Measurements from ENCODE around the gene SMAD1.

The SMAD1 gene

DNA sequence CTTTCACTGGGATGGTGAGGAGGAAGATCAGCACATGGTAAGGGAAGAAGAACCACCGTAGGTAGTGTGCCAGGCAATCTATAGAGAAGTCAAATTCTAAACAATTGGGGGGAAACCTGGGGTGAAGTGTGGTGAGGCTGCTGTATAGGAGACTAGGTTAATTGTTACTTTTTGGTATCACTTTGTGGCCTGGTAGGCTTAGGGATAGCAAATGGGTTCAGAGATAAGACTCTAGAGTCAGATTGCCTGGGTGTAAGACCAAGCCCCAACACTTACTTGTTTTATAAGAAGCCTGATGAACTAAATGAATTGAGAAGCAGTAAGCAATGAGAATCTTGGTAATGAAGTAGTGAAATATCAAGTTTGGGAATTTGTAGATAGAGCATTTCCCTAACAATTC is 8.7 kb downstream of the SMAD1 start:
- no peak for FAIRE-seq

DNA sequence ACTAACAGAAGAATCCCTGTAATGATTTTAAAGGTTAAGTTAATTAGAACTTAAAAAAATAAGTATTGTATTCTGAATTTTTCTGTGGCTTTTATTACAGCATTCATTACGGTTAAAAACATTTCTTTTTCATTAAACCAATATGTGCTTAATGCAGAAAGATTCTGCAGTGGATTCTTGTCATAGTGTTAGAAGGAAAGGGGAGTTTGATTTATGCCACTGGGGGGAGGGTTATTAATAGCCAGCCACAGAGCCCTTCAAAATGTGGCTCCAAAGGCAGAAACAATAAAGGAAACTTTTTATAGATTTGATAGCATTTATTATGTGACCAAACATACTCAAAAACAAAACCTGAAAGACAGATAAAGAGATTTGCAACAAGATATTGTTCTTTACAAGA is 9.1 kb downstream of the SMAD1 start:
- no peak for FAIRE-seq

DNA sequence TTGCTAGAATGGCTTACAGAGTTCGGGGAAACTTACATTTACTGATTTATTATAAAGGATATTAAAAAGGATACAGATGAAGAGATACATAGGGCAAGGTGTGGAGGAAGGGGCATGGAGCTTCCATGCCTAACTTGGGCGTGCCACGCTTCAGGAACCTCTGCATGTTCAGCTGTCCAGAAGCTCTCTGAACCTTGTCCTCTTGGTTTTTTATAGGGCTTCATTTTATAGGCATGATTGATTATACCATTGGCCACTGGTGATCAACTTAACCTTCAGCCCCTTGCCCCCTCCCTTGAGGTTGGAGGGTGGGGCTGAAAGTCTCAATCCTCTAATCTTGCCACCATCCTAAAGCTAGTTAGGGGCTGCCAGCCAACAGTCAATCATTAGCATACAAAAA is 10.7 kb downstream of the SMAD1 start:
- FAIRE-seq = no peak

DNA sequence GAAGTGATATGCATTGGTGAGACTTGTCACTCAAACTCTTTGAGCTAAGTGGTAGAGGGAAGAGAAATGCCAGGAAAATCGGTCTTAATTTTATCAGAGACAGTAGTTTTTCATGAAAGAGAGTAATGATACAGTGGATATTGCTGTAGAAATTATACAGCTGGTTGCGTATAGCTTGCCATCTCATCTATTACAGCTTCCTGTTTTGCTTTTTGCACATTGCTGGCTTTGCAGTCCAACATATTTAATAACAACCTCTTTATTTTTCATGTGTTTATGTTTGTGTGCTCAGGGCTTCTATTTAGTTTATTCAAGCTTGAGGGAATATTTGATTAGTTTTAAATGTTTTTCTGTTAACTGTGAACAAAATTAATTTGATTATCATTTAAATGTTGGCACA is 11.5 kb downstream of the SMAD1 start:
- no peak for FAIRE-seq

DNA sequence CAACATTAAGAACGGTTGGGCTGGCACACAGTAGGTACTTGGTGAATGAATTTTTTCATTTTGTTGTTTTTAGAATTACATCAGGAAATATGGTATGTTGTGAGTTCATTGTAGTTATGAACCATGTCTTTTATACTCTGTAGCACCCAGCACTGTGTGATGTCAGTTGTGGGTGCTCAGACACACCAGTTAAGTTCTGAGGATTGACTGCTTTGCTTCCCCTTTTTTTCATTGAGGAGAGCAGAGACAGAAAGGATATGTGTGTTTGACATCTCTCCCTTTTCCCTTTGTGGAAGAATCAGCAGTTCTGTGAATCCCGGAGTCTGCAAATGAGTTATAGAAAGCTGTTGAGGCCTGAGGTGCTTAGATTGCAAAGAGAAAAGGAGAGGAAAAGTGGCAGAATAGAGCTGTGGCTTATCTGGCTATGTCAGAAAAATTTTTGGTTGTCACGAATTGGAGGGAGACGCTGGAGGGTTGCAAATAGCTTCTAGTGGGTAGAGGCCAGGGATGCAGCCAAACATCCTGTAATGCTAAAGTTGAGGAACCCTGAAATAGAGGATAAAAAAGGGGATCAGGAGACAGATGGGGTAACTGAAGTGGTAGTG is 13.1 kb downstream of the SMAD1 start:
- FAIRE-seq = no peak

DNA sequence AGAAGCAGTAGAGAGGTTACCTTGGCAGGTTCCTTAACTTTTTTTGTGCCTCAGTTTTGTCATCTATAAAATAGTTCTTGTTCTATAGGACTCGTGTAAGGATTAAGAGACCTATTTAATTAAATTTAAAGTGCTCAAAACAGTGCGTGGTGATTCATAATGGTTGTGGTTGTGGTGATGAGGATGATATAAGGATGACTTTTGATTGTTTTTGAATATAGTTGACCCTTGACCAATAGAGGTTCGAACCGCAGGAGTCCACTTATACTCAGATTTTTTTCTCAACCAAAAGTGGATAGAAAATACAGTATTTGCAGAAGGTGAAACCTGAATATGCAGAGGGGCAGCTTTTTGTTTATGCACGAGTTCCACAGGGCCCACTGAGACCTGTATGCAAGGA is 14.6 kb downstream of the SMAD1 start:
- no peak for FAIRE-seq

DNA sequence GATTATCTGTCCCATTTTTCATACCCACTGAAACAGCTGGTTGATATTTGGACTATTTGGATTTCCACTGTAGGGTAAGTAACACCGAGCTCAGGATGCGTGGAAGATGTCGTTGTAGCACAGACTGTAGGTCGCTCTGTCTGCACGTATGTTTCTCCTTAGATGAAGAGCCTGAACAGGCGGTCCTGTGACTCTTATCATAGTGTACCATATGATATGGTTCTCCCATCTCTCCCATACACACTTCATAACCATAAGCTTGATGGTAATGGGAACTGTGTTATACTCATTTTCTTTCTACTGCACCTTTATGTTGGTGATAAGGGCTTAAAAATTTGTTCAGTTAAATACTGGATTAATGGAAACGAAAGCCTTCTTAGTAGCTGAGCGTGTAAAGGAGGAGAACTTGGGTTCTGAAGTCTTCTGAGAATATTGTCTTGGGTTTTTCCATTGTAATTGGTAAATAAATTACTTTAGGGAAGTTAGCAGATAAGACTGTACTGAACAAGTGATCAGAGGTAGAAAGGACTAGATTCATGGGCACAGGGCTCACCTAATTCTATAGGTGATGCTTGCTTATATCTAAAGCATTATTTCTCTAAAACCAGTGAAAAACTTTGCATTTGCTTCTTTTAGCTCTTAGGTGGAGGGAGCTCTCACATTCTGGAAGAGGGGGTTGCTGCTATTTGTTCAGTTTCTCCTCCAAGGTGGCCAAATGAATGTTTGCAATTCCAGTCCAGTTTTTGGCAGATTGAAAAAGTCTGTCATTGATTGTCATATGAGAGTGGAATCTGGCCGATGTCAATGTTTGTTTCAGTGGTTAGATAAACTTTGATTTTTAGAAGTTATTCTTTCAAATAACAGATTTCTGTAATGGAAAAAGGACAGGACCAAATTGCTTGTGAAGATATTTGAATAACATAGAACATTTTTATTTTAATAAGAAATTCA is 15.8 kb downstream of the SMAD1 start:
- no peak for FAIRE-seq

DNA sequence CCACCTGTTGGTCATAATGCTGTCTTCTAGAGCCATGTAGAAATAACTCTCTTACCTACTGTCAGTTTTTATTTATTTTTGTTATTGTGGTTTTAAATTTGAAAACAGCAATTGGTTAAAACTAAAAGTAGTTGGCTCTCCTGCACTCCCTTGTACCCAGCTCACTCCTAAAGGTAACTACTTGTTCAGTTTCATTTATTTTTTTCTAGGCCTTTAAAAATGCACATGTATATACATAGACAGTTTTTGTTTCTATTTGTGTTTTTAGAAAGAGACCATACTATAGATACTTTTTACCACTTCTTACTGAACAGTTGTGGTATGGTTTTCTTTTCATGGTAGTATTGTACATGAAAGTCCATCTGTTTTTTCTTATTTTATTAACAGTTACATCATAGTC is 16.8 kb downstream of the SMAD1 start:
- FAIRE-seq = no peak

DNA sequence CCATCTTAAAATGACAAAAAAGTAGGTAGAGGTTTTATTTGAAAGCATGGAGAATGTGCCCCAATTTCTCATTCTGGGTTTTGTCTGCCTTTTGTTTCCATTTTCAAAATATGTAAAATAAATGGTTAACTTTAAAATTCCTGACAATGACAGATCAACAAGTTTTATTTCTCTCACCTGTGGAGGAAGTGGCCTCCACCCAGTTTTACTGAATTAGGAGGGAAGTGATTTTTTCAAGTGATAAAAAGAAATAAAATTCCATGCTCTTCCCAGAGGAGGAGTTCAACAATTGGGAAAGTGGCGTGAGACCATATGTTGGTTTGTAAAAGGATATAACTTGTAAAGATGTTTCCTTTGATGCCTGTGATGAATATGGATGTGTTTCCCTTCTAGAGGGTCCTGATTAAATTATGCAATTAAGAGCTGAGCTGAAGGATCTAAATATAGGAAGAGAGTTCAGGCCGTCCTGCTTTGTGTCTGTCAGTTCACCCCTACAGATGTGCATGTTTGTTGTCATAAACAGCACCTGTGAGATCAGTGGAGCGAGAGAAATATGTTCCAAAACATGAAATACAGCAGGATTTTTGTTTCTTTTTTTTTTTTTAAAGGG is 19.5 kb downstream of the SMAD1 start:
- peak; percentile 89 for FAIRE-seq

DNA sequence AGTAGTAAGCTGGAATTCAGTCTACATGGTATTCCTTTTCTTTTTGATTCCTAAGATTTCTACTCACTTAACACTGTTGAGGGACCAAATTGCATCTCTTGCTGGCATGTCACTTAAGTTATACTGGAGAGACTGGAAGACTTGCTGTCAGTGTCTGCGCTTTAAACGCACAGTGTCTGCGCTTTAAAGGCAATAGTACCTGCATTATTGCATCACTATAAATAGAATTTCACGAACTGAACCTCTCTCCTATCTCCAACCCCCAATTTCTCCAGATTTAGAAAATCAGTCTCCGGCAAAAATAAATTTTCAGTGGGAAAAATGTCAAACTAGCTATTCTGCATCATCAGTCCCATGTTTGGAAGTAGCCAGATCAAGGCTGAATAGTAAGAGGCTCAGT is 21.2 kb downstream of the SMAD1 start:
- no peak for FAIRE-seq

DNA sequence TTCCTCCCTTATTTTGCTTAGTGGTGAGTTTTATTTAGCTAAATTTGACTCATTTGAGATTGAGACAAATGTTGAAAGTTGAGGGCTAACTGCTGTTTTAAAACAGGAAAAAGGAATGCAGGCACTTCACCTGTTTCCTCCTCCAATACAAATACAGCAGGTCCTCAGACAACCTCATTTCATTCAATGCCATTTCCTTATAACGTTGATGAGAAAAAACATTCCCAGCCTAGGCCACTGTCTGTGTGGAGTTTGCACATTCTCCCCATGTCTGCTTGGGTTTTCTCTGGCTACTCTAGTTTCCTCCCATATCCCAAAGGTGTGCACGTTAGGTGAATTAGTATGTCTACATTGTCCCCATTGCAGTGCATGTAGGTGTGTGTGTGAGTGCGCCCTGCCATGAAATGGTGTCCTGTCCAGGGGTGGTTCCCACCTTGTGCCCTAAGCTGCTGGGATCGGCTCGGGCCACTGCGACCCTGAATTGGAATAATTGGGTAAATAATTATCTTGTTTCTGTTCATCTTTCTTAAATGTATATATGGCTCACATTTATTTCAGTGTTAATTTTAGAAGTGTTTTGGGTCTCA is 21.9 kb downstream of the SMAD1 start:
- FAIRE-seq = no peak

DNA sequence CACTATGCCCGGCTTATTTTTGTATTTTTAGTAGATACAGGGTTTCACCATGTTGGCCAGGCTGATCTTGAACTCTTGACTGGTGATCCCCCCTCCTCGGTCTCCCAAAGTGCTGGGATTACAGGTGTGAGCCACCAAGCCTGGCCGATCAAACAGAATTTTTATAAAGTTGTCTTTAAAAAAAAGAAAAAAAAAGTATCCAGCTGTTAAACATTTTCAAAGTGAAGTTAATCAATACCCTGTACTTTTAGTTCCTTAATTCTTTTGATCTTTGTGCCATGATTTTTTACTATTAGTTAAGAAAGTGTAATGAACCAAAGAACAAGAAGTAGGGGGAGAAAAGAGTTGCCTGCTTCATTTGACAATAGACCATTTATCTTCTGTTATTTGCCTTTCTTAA is 24.3 kb downstream of the SMAD1 start:
- FAIRE-seq = peak; percentile 59

DNA sequence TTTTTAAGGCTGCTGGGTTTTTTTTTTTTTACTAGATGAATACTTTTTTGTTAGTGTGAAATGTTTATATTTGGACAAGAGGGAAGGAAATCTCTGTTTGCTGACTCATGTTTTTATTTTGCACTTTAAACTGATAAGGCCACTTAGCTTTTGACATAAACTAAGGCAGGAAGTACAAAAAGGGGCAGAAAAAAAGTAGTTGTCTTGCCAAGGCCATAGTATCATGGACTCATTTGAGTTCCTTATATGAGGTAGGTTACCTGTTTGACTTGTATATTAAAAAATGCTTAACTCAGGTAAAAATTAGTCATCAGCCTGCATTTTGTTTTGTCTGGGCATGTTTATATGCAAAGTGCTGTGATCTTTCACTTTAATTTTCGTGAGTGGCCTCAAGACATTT is 26.0 kb downstream of the SMAD1 start:
- no peak for FAIRE-seq

DNA sequence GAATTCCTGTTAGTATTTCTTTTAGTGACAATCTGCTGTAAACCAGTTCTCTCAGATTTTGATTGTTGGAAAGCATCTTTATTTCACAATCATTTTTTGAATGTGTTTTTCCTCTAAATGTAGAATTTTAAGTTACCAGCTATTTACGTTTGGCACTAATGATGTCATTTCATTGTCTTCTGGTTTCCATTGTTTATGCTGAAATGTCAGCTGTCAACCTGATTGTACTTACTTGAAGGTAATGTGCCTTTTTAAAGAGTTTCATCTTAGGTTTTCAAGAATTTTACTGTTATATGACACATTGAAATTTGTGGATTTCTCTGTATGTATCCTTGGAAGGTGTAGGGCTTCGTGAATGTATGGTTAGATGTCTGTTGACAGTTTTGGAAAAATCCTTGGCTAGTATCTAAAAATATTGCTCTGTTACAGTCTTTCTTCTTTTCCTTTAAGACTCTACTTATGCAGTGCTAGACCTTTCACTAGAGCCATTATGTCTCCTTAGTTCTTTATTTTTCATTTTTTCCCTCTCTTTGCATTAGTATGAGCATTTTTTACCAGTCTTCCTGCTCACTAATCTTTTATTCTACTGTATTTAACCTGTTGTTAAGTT is 30.4 kb downstream of the SMAD1 start:
- no peak for FAIRE-seq

DNA sequence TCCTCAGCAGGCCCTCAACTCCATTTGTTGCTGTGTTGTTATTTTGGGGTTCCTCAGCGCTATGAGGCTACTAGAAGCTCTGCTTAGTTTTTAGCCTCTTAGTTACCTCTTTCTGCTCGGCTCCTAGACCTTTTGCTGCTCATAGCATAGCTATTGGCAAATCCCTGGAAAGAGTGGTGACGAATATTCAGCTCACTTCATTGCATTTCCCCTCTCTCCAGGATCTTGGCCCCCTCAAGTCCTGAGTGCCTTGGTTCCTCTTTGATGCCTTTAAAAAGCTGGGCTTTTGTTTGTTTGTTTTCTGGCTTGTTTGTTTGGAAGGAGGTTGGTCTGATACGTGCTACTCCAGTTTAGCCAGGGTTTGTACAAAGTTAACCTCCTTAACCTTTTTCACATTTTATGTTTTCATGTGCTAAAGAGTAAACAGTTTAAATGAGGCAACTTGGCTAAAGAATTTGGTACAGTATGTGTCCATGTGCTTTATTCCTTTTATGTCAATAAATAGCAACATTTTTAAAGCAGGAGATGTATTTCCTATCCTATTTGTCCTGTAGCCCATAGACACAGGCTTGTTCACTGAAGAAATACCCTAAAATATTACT is 31.5 kb downstream of the SMAD1 start:
- FAIRE-seq = no peak

DNA sequence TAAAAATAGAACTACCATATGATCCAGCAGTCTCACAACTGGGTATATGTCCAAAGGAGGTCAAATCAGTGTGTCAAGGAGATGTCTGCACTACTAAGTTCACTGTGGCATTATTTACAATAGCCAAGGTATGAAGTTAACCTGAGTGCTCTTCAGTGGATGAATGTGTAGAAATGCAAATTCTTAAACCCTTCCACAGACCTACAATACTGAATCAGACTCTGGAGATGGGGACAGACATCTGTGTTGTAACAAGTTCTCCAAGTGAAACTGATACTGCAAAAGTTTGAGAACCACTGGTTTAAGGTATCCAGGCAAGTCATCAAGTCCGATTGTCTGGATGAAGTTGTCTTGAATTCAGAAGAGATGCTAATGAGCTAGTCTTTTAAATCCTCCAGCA is 38.5 kb downstream of the SMAD1 start:
- no peak for FAIRE-seq

DNA sequence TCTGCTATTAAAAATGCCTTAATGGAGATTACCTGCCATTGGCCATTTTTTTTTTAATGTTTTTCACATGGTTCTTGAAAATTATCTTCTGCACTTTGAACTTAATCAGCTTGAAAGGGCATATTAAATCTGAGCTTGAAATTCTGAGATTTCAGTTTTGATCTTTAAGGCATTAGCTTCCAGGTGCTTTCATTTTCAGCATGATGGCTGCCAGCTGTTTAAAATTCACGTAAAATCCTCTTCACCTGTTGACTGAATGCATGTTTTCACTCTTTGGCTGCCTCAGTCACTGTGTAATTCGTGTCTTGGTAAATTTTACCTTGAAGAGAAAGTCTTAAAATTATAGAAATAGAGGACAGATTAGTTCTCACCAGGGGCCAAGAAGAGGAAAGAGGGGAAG is 39.6 kb downstream of the SMAD1 start:
- no peak for FAIRE-seq

DNA sequence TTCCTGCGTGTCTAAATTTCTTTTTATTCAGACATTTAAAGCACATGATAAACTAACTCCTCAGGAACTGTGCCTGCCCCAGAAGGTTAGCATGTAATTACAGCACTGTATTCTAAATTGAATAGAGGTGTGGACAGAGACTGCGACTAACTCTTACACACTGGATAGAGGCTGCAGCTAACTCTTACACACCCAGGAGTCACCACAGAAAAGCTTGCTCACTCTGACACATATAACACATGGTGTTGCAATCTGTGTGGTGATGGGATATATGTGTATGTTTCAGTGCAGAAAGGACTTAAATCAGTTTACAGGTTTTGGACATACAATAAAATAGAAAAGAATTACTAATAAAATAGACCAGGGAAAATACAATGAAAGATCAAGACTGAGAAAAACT is 41.5 kb downstream of the SMAD1 start:
- no peak for FAIRE-seq

DNA sequence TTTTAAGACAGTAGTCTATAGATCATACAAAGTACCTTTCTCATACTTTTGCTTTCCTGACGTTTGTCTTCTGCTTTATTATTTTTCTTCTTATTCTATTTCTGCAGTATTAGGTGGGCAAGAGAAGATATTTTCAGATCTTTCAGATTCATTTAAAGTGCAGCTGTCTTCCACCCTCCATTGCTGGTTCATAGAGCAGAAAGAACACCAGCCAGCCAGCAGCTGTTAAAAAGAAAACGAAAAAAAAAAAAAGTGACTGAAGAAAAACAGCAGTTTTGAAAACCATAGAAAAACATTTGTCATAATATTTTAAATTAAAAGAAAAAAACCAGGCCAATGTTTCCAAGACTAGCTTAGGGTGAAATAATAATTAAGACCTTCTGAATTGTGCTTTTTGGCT is 42.9 kb downstream of the SMAD1 start:
- FAIRE-seq = peak; percentile 98

DNA sequence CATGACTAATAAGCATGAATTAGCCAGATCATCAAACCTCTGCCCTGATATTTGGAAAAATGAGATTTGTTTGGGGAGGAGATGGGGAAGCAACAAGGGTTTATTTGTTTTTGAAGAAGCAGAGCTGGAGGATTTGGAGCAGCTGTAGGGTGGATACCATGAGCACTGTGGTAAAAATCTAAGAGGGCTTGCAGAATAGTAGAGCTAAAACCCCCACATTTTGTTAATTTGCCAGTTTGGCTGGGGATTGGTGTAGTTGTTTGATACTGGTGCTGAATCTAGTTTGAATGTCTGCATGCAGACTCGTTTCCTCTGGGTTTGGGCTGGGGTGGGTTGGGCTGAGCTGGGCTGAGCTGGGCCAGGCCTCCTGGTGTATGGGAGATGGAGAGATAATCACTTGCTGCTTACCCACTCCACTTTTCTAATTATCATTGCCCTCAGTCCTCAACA is 43.7 kb downstream of the SMAD1 start:
- peak; percentile 43 for FAIRE-seq

DNA sequence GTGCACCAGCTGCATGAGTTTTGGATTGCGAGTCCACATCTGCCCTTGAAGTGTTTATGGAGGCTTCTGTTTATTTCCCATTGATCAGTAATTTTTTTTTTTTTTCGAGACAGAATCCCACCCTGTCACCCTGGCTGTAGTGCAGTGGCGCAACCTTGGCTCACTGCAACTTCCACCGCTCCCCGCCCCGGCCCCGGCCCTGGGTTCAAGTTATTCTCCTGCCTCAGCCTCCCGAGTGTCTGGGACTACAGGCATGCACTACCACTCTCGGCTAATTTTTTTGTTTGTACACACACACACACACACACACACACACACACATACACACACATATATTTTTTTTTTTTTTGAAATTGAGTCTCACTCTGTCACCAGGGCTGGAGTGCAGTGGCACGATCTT is 46.1 kb downstream of the SMAD1 start:
- FAIRE-seq = no peak

DNA sequence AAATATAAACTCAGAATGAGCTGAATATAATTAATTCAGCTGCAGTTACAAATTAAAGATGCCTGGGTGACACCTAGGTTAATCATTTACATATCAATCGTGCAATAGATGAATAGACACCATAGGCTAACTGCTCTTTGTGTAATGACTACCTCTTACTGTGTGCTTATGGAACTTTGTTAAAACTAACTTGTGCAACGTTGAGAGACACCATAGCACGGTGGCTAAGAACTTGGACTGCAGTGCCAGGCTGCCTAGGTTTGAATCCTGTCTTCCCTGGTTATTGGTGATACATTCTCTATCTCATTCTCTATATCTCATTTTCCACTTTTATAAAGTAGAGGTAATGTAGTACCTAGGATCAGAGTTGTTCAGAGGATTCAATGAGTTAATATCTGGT is 46.9 kb downstream of the SMAD1 start:
- no peak for FAIRE-seq

DNA sequence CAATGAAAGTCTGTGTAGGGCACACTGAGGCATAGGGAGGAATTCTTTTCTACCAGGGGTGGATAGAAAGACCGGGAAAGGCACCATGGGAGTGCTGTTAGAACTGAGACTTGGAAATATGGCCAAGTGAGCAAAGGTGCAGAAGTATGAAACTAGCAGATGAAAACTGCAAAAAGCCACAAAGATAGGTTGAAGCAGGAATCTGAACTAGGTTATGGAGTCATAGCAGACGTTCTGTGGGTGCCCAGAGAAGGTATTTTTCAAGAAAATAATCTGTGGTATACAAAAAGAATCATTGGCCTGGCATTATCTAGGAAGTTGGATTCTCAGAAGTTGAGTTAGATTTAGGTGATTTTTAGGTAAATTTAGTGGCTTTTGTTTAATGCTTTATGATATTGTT is 48.5 kb downstream of the SMAD1 start:
- FAIRE-seq = no peak
